SHP77 treated with DMSO at 0.1 percent for 48 hours (cell line): ENCODE results near the gene TBP.
"Not testable (repeated sequence)": the region's sequence is repeated elsewhere in the genome, so short reads cannot be mapped to it uniquely, and the experiment has no call there.

Source experiments
- DNase-seq: peaks from one replicate; lab custom pipeline; 2025; lab: John Stamatoyannopoulos, UW

The TBP gene

GRCh38 chr6:170554013-170554795 is at the start of gene TBP:
TBP (plus strand) TSS chr6:170554369; CDS start chr6:170557030, 2,661 bp downstream.
- DNase-seq = peak; percentile 98

DNA sequence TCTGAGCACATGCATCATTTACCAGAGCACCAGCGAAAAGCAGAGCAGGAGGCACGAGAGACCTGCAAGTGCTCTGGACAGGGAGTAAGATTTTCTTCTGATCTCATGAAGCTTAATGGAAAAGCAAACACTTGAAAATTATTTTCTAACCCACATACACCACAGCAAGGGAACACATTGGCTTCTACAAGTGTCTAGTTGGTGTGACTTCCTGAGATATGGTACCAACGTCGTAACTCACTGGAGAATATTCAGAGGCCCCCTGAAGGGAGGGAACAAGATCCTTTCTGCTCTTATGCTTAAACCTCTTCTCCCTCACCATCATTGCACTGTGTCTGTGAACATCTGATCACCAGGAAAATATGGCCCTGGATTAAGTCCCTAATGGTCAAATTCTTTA is 49.7 kb upstream of the TBP start:
- DNase-seq = no peak

GRCh38 chr6:170505306-170505705 is 48.9 kb upstream of the TBP start:
- no peak for DNase-seq

- DNase-seq = no peak
Observed at GRCh38 chr6:170506446-170506845, 47.7 kb upstream of the TBP start.

GRCh38 chr6:170507728-170508127 is 46.4 kb upstream of the TBP start:
- not testable (repeated sequence) for DNase-seq

DNA sequence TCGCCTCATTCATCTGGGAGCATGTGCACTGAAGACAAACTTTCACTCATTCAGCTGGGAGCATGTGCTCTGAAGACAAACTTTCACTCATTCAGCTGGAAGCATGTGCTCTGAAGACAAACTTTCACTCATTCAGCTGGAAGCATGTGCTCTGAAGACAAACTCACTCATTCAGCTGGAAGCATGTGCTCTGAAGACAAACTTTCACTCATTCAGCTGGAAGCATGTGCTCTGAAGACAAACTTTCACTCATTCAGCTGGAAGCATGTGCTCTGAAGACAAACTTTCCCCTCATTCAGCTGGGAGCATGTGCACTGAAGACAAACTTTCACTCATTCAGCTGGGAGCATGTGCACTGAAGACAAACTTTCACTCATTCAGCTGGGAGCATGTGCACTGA is 45.9 kb upstream of the TBP start:
- DNase-seq = not testable (repeated sequence)

GRCh38 chr6:170508892-170509722 is 45.1 kb upstream of the TBP start:
- not testable (repeated sequence) for DNase-seq

DNA sequence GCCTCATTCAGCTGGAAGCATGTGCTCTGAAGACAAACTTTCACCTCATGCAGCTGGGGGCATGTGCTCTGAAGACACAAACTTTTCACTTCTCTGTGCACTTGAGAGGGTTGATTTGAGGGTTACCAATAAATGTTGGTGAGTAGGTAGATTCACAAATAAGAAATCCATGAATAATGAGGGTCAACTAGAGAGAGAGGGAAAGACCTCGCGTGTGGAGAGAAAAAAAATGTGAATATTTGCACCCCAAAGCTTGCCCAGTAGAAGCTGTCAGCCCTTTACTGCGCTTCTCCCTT is 44.5 kb upstream of the TBP start:
- no peak for DNase-seq

DNA sequence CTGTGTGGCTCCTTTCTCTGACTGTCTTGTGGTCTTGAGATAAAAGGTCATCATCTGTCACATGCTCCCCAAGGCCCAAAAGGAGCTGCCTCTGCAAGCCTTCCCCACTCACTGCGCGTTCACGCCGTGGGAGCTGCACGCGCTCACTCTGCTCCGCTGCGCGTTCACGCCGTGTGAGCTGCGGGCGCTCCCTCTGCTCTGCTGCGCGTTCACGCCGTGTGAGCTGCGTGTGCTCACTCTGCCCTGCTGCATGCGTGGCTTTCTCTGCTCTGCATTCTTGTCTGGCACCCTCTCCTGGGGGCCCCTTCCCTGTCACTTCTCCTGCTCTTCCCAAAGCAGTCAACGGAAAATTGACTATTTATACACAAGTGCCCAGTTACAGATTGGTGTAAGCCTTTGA is 43.5 kb upstream of the TBP start:
- no peak for DNase-seq

GRCh38 chr6:170512249-170512648 is 41.9 kb upstream of the TBP start:
- no peak for DNase-seq

- DNase-seq = no peak
Observed at GRCh38 chr6:170514908-170515307, 39.3 kb upstream of the TBP start.

GRCh38 chr6:170516783-170517616 is 37.2 kb upstream of the TBP start:
- peak; percentile 81 for DNase-seq

GRCh38 chr6:170522565-170523183 is 31.5 kb upstream of the TBP start:
- no peak for DNase-seq

GRCh38 chr6:170523256-170524171 is 30.7 kb upstream of the TBP start:
- no peak for DNase-seq

DNA sequence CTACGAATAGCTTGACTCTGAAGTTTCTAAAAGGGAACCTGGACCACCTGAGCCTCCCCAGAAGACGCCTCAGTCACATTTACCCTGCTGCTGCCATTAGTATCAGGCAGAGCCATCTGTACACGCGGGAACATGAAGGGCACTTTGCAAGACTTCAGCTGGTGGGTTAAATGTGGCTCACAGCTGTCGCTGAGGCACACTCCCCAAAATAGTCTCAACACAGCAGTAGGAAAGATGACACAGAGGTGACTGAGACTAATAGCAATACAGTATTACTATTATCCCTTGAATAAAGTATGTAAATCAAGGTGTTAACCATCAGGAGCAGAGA is 30.0 kb upstream of the TBP start:
- DNase-seq = no peak

DNA sequence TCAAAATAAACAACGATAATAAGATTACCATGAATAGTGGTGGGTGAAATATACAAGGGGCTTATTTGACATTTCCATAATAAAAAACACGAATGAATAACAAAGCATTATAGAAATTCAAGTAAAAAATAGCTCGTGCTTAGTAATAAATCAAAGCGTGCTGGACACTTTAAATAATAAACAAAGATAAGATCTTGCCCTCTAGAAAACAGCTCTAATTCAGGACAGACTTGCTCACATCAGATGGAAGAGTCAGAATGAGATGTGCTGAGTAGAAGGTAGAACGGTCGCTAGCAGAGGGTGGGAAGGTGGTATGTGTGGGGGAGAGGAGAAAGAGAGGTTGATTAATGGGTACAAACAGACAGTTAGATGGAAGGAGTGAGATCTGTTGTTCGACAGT is 28.4 kb upstream of the TBP start:
- DNase-seq = no peak

DNA sequence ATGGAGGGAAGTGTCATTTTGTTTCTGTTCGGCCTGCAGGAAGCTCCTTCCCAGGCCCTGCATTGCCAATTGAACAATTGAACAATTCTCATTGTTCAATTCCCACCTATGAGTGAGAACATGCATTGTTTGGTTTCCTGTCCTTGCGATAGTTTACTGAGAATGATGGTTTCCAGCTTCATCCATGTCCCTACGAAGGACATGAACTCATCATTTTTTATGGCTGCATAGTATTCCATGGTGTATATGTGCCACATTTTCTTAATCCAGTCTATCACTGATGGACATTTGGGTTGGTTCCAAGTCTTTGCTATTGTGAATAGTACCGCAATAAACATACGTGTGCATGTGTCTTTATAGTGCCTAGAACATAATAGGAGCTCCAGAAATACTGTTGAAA is 26.2 kb upstream of the TBP start:
- DNase-seq = not testable (repeated sequence)

GRCh38 chr6:170529839-170530469 is 24.2 kb upstream of the TBP start:
- peak; percentile 19 for DNase-seq

- DNase-seq = no peak
Observed at GRCh38 chr6:170532867-170533488, 21.2 kb upstream of the TBP start.

DNA sequence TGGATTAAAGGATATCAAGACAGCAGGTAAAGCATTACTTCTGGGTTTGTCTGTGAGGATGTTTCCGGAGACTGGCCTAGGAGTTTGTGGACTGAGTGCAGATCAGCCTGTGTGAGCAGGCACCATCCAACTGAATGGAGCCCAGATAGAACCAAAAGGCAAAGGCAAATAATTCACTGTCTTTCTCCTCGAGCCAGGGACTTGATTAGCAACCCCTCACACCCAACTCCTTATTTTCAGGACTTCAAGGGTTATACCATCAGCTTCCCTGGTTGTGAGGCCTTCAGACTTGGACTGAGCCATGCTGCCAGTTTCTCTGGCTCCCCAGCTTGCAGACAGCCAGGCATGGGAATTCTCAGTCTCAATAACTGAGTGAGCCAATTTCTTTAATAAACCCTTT is 20.4 kb upstream of the TBP start:
- DNase-seq = no peak
